Activated CD8-positive, alpha-beta memory T cell treated with anti-CD3 and anti-CD28 coated beads, Interleukin-2, amount 50 U/mL, for 1 hour (primary cell): ENCODE results near the gene MS4A4A.
"Not testable (repeated sequence)": the region's sequence is repeated elsewhere in the genome, so short reads cannot be mapped to it uniquely, and the experiment has no call there.

Experiments used
- DNase-seq: peaks from one replicate; pipeline ENCODE4 v3.0.0-alpha.2; 2020; ENCODE audit errors: extremely low read depth

Gene MS4A4A

GRCh38 chr11:60280412-60280811 lies at the start of gene MS4A4A:
Gene MS4A4A, plus strand, starts transcription at chr11:60280666. Its CDS starts 10 bp downstream, at chr11:60280676.
- DNase-seq = no peak

- DNase-seq = no peak
These were observed 49.8 kb upstream of the MS4A4A start for GRCh38 chr11:60230681-60231080.

- DNase-seq = no peak
These were observed 45.1 kb upstream of the MS4A4A start for GRCh38 chr11:60235321-60235720.

- no peak for DNase-seq
These were observed 39.8 kb upstream of the MS4A4A start for GRCh38 chr11:60240662-60241061.

GRCh38 chr11:60241786-60242185 lies 38.7 kb upstream of the MS4A4A start:
- DNase-seq = no peak

- DNase-seq = no peak
These were observed 37.7 kb upstream of the MS4A4A start, which contains the start of gene MS4A4E for GRCh38 chr11:60242740-60243239. Gene MS4A4E, minus strand, starts transcription at chr11:60243137. Its CDS starts 13,082 bp downstream, at chr11:60230055.

GRCh38 chr11:60251485-60252212 lies 28.8 kb upstream of the MS4A4A start:
- no peak for DNase-seq

- DNase-seq = no peak
These were observed 28.0 kb upstream of the MS4A4A start for GRCh38 chr11:60252213-60253108.

- DNase-seq = no peak
These were observed 22.3 kb upstream of the MS4A4A start for GRCh38 chr11:60257956-60258722.

GRCh38 chr11:60261014-60261413 lies 19.5 kb upstream of the MS4A4A start:
- no peak for DNase-seq

GRCh38 chr11:60263402-60263801 lies 17.1 kb upstream of the MS4A4A start:
- no peak for DNase-seq

- no peak for DNase-seq
These were observed 15.8 kb upstream of the MS4A4A start for GRCh38 chr11:60264644-60265043.

- DNase-seq = no peak
These were observed 14.9 kb upstream of the MS4A4A start for GRCh38 chr11:60265373-60266214.

- DNase-seq = no peak
These were observed 6.0 kb upstream of the MS4A4A start for GRCh38 chr11:60274416-60274815.

- DNase-seq = no peak
These were observed 1.0 kb downstream of the MS4A4A start for GRCh38 chr11:60281485-60281884.

- no peak for DNase-seq
These were observed 1.8 kb downstream of the MS4A4A start for GRCh38 chr11:60282286-60282685.

- not testable (repeated sequence) for DNase-seq
These were observed 5.1 kb downstream of the MS4A4A start for GRCh38 chr11:60285411-60286126.

GRCh38 chr11:60288531-60288930 lies 8.1 kb downstream of the MS4A4A start:
- no peak for DNase-seq

- DNase-seq = no peak
These were observed 11.7 kb downstream of the MS4A4A start for GRCh38 chr11:60292145-60292544.

GRCh38 chr11:60301178-60301577 lies 20.7 kb downstream of the MS4A4A start:
- DNase-seq = no peak
